GM18502 (cell line): ENCODE measurements around the gene COL7A1.

Experiments used
- ATAC-seq: cut with Tn5 transposase; IDR thresholded peaks from one replicate; pipeline ENCODE4 v1.9.1; 2021; ENCODE audit warnings: mild to moderate bottlenecking; ENCODE audit not compliant: unreplicated experiment, poor library complexity

The COL7A1 gene

DNA sequence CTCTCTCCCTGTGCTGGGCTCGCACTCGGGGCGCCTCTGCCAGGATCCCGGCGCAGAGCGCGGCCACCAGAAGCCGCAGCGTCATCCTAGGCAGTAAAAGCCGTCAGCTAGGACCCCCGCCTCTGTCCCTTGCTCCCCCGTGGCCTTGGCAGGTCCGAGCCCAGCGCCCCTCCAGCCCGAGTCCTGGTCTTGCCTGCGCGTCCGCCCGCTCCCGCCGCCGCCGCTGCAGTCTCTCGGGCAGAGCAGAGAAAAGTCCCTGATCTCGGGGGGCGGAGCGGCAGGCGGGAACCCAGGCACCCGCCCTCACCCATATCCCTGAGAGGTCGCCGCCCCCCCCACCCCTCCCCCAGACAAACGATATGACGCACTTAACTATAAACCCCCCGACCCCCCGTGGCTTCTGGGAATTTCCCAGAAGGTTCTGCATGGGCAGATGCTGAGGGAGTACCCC is at the start of gene COL7A1:
COL7A1 (minus strand) TSS at position 255 of the 451 bp plus-strand sequence; CDS start at position 85, 170 bp downstream.
- ATAC-seq, result no peak

DNA sequence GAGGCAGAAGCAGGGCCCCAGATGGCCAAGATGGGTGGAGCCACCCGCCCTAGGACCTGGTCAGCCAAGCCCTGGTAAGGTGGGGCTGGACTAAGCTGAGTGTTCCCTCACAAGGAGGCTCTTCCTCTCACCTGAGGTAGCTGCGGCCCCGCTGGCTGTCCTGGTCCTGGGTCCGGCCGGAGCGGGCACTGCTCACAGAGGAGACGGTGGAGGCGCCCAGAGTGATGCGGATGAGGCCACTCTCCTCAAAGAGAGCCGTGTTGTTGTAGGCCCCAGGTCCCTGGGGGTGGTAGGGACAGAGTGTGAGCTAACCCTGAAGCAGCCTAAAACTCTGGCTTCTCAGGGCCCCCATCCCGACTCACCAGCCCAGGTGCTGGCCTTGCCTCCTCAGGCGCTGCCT is 47.5 kb upstream of the COL7A1 start:
- ATAC-seq, result no peak

DNA sequence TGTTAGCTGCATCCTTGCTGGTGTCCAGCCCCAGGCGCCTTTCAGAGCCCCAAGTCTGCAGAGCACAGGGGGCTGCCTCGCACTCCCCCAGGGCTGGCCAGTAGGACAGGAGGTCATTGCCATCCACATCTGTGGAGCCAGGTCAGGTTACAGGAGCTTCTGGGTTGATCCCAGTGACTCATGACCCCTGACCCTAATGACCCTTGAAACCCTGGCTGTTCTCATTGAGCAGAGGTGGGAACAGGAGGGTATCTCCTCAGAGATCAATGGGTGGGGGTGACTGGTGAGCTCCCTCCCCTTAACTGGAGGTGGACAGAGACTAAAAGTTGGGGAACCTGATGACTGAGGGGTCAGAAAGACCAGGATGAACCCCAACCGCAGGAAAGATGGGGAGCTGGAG is 46.3 kb upstream of the COL7A1 start:
- ATAC-seq, result no peak

DNA sequence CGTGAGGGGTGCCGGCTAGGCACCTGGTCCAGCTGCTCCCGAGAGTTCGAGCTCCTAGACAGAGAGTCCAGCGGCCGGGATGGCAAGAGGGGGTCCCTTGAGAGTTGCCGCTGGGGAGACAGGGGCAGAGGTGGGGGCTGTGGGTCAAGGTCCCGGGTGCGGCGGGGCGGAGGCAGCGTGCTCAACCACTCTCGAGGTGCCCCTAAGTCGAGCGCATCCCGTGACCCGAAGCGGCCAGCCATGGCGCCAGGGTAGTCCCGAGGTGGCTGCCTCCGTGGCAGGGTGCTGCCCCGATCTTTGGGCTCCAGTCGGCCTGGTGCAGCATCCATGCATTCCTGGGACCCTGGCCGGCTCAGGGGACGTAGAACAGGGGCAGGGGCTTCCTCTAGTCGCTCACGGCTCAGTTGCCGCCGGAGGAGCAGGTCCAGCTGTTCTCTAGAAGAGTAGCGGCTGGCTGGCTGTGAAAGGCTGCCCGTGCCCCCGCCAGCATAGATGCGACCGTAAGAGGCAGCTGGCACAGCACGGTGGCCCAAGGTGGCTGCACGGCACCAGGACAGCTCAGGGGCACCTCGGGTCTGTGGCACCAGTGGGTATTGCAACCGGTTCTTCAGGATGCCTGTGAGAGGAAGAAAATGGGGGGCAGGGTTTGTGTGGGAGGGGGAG is 44.9 kb upstream of the COL7A1 start:
- no peak for ATAC-seq

DNA sequence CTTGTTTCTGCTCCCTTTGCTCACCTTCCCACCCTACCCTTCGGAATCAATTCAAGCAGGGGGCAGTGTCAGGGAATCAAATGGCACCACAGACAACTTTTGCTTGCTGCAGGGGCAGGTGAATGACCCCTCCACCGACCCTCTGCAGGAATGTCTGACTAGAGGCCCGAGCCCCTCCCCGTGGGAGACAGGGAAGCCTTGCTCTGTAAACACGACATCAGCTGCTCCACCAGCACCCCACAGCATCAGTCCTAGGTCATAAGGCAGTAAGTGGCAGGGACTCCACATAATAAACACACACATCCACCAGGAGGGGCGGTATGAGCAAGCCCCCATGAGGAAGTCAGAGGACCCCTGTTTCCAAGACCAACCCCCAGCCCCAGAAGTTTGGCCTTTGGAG is 42.2 kb upstream of the COL7A1 start:
- no peak for ATAC-seq

DNA sequence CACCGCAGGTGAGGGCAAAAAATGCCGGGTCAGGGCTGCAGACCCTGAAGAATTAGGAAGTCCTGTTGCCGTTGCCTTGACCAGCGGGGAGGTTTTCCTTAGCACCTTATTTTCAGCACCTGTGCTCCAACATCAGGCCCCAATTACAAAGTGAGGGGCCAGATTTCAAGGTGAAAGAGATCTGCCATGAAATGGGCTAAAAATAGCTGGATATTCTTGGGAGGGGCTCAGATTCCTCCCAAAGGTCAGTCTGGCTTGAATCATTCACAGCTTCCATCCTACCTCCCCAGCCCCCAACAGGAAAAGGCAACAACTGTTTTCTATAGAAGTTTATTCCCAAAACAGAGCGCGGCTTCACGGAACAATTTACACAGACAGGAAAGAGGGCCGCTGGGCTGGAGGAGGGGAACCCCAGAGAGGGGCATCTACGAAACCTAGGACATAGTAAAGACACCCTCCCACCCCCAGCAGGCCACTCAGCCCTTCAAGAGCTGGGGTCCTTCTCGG is 41.1 kb upstream of the COL7A1 start:
- ATAC-seq, result no peak

DNA sequence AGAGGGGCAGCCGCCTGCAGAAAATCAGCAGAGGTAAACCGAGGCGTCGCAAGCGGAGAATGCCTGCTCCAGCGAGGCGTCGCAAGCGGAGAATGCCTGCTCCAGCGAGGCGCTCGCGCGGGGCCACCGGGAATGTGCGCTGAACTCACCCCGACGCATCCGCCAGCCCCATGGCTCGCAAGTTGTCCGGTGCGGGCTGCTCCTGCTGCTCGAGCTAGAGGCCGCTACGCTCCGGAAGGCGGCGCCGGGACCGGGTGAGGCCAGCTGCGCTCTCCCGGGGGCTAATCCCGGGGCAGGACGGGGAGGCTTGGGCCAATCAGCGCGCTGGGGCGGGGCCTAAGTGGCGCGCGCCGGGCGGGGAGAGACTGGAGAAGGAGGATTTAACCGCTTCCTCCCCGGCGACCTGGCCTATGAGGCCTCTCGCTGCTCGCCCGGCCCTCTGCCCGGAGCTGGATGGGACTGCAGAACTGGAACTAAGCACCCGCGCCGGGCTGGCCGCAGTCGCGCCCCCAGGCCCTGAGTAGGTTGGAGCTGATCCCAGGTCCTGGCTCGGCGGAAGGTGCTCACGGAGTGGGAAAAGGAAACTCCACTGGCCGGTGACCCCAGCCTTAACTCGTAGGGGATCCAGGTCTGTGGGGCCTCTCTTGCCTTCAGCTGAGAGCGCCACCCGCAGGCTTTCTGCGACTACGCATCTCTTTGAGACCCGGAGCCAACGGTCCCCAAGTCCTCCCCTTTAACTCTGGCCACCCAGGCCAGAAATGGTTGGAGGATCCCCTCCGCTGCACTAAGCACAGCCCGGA is 40.3 kb upstream of the COL7A1 start, which contains the start of gene SLC26A6:
SLC26A6 (minus strand) TSS at position 240 of the 800 bp plus-strand sequence; CDS start at position 172, 68 bp downstream.
- peak; percentile 91 for ATAC-seq

DNA sequence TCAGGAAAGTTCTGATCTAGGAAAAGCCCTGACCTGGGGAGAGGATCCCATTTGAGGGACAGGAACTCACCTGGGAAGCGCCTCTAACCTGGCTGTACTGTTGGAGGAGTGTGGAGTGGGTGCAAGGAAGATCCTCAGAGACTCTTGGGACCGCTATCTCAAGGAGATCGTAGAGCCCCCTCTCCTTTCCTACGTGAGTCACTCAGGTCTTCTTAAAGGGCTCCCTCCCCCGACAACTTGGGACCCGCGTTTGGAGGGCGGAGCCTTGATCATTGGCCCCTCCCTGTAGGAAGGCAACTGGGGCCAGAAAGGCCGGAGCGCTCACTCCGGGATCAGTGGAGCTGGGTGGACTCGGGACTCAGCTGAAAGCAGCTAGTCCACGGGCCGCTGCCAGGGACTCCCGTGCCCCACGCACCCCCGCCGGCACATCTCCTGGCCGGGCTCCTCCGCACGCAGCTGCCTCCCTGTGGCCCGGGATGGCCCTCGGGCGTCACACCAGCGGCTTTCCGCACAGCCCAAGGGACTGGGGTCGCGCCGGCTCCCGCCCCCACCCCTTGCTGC is 39.6 kb upstream of the COL7A1 start:
- ATAC-seq, result peak; percentile 18

DNA sequence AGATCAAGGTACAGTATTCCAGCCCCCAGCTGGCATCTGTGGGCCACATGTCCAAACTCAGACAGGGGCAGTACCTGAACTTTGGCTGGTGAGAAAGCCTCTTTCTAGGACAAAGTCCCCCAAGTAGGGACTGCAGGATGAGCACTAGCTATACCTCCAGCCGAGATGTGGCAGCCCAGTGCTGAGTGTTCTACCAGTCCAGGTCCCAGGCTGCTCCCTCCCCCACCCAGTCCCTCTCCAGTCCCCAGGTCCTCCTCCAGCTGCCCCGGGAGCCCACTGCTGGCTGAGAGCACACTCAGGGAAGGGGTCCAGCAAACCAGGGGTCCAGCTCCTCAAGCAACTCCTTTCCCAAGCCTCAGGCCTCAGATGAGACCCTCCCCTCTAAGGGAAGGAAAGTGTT is 38.6 kb upstream of the COL7A1 start:
- ATAC-seq, result no peak

DNA sequence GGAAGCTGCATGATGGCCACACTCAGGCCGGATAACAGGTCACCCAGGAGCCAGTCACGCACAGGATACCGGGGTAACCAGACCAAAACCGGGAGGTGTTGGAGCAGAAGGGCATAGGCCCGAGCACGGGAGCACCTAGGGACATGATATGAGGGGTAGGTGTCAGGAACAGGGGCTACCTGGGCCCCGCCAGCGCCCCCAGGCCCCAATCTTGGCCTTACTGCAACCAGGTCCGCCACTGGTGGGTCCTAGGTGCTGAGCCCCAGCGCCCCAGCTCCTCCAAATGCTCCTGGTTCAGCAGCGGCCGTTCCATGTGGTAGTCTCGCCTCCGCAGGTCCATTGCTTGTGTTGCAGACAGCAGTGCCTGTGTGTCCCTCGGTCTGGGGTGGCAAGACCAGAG is 38.1 kb upstream of the COL7A1 start:
- no peak for ATAC-seq

DNA sequence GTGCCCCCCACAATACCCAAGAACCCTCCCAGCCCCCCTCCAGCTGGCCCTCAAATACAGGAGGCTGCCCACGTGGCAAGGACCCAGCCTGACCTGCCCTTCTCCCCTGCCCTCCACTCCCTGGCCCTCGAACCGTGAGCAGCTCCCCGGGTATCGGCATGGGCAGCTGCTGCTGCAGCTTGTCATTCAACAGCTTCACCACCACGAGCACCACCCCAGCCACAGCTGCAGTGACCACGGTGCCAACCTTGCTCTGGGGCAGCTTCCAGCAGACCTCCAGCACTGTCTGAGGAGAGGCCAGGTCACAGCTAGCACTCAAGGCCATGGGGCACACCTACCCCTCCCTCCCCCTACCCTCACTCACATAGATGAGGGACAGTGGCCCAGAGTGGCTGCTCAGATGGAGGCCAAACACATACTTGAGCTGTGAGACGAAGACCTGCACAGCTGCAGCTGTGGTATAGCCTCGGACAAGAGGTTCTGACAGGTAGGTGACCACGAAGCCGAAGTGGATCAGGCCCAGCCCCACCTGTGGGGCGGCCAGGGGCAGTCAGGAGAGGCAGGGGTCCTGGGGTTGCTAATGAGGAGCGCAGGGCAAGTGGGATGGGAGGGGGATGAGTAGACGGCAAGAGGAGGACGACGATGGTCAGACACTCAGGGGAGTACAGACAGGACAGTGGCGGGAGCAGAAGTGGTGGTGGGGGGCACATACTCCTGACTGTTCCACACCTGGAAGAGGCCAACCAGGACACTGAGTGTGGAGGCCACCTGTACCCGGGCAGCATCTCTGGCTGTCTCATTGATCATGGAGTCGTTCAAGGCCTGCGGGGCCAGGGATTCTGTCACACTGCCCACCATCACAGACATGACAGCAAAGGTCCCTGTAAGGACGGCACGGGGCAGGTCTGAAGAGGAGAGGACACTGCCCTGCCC is 36.7 kb upstream of the COL7A1 start:
- ATAC-seq, result no peak

DNA sequence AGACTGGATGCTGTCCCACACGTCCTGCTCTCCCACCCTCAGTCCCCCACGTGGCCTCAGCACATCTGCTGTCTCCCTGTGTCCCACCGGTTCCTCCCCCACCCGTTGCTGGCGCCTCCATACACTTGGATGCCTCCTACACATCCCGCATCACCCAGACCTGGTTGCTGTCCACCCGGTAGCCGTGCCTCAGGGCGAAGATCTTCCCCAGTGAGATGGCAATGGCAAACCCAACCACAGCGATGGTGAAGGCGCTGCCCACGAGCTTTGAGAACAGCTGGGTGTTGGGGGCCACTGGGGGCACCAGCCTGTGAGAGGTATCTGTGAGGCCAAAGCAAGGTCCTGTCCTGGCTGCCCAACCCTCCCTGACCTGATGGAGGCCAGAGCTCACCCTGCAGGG is 35.7 kb upstream of the COL7A1 start:
- no peak for ATAC-seq

DNA sequence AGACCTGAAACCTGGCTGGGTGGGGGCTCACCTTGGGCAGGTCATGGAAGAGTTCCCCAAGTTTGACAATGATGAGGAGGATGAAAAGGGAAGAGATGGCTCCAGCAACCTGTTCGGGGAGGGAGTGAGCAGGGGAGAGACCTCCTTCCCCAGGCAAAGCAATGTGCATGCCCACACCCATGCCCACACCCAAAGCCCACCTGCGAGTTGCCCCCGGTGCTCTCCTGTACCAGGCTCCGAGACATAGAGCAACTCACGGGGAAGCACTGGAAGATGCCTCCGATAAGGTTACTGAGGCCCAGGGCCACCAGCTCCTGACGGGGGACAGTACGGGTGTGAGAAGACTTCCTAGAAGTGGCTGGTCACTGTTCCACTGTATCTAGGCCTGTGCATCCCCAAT is 35.3 kb upstream of the COL7A1 start:
- ATAC-seq, result no peak

DNA sequence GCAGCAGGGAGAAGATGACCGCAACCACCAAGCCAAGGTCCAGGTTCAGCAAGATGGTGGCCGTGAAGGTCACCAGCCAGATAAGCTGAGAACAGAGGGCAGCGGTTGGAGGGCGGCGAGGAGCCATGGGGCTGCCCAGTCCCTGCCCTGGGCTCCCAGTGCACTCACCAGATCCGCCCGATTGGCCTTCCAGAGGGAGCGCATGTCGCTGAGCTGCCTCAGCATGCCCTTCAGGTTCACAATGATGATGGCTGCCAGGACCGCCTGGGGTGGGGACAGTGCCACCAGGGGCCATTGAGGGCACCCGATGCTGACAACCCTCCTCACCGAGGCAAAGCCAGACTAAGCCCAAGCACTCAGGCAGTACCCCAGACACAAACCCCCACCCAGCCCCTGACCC is 34.8 kb upstream of the COL7A1 start:
- ATAC-seq, result no peak

DNA sequence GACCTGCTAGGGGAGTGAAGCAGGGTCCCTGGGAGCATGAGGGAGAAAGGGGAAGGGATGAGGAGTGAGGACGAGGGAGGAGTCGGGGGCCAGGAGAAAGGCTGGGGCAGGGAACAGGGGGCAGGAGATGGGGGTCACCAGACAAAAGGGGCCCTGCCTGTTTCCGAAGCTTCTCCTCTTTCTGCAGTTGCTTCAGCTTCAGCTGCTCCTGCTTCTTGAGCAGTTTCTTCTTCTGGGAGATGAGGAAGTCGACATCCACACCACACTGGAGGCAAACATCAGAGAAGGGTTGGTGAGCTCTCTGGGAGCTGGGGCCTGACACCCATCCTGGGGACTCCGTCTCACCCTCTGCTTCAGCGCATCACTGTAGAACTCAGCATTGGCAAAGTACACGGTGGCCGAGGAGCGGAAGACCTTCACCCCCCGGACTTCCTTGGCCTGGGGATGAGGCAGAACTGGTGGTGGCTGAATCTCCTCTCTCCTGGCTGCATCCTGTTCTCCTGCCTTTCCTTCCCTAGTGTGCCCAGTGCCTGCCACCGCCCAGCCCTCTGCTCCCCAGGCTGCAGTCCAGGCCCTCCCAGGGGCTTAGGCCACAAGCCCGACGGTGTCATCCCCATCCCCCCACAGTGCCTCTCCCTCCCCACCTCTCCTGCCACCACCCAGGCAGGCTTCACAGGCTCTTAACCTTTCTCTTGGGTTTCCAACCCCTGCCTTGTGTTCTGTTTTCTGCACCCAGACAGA is 33.3 kb upstream of the COL7A1 start:
- no peak for ATAC-seq

DNA sequence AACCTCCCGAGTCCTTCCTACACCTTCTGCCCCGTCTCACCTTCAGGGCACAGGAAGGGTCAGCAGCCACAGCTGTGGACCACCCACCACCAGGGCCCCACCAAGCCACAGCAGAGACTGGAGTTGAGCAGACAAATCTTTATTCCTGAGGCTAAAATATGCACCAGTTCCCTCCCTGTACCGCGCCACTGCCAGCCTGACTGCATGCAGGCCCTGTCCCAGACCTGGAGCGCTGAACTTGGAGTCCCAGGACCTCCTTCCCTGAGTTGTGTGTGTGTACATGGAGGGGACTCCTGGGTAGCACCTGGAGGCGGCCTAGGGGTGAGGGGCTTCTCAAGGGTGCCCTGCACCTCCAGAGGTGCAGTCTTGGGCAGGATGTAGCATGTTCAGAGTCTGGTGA is 30.5 kb upstream of the COL7A1 start:
- ATAC-seq, result no peak

DNA sequence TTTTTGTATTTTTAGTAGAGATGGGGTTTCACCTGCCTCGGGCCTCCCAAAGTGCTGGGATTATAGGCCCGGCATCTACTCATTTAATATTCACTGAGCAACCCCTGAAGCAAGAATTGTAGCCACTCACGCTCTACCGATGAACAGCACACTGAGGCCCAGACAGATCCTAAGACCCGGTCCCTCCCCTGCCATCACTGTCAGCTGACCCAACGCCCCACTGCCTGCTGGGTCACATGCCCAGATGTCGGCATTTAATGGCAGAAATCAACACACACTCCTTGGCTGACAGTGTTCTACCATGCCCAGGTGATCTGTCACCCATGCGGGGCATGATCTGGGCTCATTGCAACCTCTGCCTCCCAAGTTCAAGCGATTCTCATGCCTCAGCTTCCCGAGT is 29.6 kb upstream of the COL7A1 start:
- ATAC-seq, result no peak

DNA sequence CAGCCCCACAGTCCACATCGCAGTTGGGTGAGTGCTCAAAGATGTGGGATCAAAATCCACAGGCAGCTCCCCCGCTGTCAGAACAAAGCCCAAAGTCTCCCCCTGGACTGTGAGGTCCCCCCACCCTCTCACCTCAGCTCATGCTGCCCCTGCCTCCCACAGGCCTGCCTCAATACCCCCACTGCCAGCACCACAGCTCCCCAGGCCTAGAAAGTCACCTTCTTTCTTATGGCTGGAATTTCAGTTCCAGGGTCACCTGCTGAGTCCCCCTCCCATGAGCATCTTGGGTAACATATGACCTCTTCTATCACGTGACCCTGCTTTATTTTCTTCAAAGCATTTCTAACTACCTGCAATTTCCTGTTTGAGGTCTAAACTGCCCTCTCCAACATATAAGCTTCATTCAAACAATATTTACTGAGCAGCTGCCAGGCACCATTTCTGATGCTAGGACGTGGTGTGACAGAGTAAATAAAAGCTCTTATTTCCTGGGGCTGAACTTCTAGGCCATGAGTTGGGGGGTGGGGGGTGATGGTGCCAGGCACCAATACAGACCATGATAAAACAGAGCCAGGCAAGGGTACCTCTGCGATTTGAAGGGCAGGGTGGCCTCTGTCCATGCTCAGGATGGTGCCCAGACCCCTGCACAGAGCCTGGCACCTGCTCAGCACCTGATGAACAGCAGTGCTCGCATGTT is 28.9 kb upstream of the COL7A1 start:
- no peak for ATAC-seq

DNA sequence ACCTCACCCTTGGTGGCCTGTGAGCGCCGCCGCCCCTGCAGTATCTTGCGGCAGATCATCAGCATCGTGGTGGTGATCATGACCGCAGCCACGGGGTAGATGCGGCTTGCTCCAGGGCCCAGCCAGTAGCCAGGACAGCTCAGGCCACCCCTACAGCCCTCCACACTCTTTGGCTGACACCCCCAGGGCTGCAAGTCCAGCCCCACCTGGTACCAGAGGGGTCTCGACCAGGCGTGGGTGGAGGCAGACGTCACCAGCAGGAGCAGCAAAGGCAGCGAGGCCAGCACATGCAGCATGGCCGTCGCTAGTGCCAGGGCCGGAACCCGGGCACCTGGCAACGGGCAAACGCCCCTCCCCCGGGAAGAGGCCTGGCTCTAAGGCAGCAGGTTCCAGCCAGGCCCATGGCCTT is 26.3 kb upstream of the COL7A1 start, which contains the start of gene TMEM89:
TMEM89 (minus strand) TSS at position 309 of the 409 bp plus-strand sequence; CDS start at position 296, 13 bp downstream.
- ATAC-seq, result no peak
